Psoas muscle (tissue), 8 donors: ENCODE results near the gene DPAGT1. TPM values are rescaled to one million over a fixed set of nuclear protein-coding genes. Genes with fewer than 3 reads are reported as not detected.

Experiments used
- ATAC-seq, 4 donors: fragments of 200-7000 bp; cut with Tn5 transposase; one replicate each; pipeline ENCODE4 v1.9.1; 2020; ENCODE audit warnings: moderate library complexity in 3 of 4, mild to moderate bottlenecking in 2 of 4
- DNase-seq, 2 donors: peaks; one replicate each; pipeline ENCODE4 v3.0.0-alpha.2; 2020
- H3K27ac ChIP-seq: fragments of 200-600 bp; one replicate; pipeline ENCODE4 v1.8.0; 2022
- H3K27me3 ChIP-seq, 3 donors: fragments of 200-600 bp in 1 of 3; one replicate each; pipeline versions ENCODE4 v1.6.1 to v1.8.0; 2013 to 2022; ENCODE audit warnings: low read length in 2 of 3, mild to moderate bottlenecking in 2 of 3, moderate library complexity in 1 of 3; ENCODE audit not compliant: insufficient read depth in 3 of 3
- H3K36me3 ChIP-seq, 2 donors: fragments of 200-600 bp in 1 of 2; one replicate each; pipeline versions ENCODE4 v1.6.1 to v1.8.0; 2013 to 2022; ENCODE audit warnings: low read depth in 1 of 2, mild to moderate bottlenecking in 1 of 2, moderate library complexity in 1 of 2; ENCODE audit not compliant: insufficient read depth in 1 of 2
- H3K4me1 ChIP-seq: fragments of 200-600 bp; one replicate; pipeline ENCODE4 v1.8.0; 2022
- H3K4me3 ChIP-seq: fragments of 200-600 bp; one replicate; pipeline ENCODE4 v1.8.0; 2022; ENCODE audit warnings: mild to moderate bottlenecking
- H3K9me3 ChIP-seq: fragments of 200-600 bp; one replicate; pipeline ENCODE4 v1.8.0; 2022
- CTCF ChIP-seq: fragments of 200-600 bp; IDR thresholded peaks from one replicate; pipeline ENCODE4 v1.8.0; 2022; ENCODE audit warnings: antibody characterized with exemption
- WGBS, 3 donors: extraction: QIAGEN DNeasy Blood & Tissue Kit; methylation state at CpG; one replicate each; pipeline versions ENCODE4 v1.1.6 to v1.1.7; 2013; 5-methylcytosine and 5-hydroxymethylcytosine counted together
- intact Hi-C, 2 donors: fragments of 100-400 bp; cut with DNase I; formaldehyde crosslinking; loops; one replicate each; pipeline versions ENCODE4 v1.11.0 to v1.14.2; 2022
- polyA plus RNA-seq, 3 donors: library from polyadenylated mRNA; stranded (reverse); fragments of 200-250 nt; gene quantifications; one replicate each; pipeline ENCODE4 v1.2.3, GENCODE V29; 2013
- total RNA-seq, 4 donors: library from RNA; stranded (reverse); fragmentation: NEBNext Ultra II Directional in 2 of 4; extraction: Animal tissue kit (Norgen Biotek cat#: 25700) in 2 of 4; gene quantifications; one replicate each; pipeline versions ENCODE4 v1.2.1 to v1.2.4, GENCODE V29; 2021 to 2023
- donor health status: healthy with polysubstance abuse.
- donor health status: DM: no; HTN: no; CAD: no; lungs with moderate emphysema.
- donor health status: Bipolar disorder and iron deficiency.
- donor health status: healthy.
- donor health status: DM: yes; HTN: yes; CAD: no.
- donor health status: DM: no; HTN: no; CAD: no.
- donor health status: DM: no; HTN: no; CAD: no.
- donor health status: DM: yes; HTN: yes; CAD: no.

The DPAGT1 gene
- total and polyA plus RNA-seq, 7 donors: 9.4 to 38.7 (median 12.5) TPM

GRCh38 chr11:119085437-119085847, 16.2 kb downstream of the DPAGT1 start:
- Histone ChIP-seq H3K9me3 (no peaks in the 10 kb centered on the region), H3K36me3 (peaks cover 0 to 41% of the 10 kb centered on the region in 2 donors), H3K27me3 (no peaks in the 10 kb centered on the region), H3K27ac (peak overlapping the region; percentile 95), H3K4me3 (peak overlapping the region; percentile 79), H3K4me1 (peaks cover 8% of the 10 kb centered on the region)
- intact Hi-C loops: no loop called here
- 1 to 2% (median 1%) methylated on average over 13 of the region's 13 CpGs for WGBS, 3 donors
- DNase-seq (no peak), ATAC-seq (no peak)
- TF ChIP-seq CTCF: no peak

- peaks cover 8% of the 10 kb centered on the region for H3K4me1 ChIP-seq
- H3K36me3 ChIP-seq: peaks cover 0 to 41% of the 10 kb centered on the region in 2 donors
- intact Hi-C loops: no loop called here
- no peak for TF ChIP-seq CTCF
- H3K27me3 ChIP-seq: no peaks in the 10 kb centered on the region
- H3K27ac ChIP-seq: peak within 1 kb of the TSS; percentile 95
- ATAC-seq (peak; percentile 97 to 98 (median 98)), DNase-seq (peak; percentile 92 to 96)
- H3K9me3 ChIP-seq: no peaks in the 10 kb centered on the region
- H3K4me3 ChIP-seq: peak within 1 kb of the TSS; percentile 79
- WGBS, 3 donors: 0 to 1% (median 1%) methylated on average over 44 to 45 of the region's 45 CpGs
These were observed 16.8 kb downstream of the DPAGT1 start, which contains the start of gene HMBS for GRCh38 chr11:119084663-119085436. HMBS (plus strand) TSS chr11:119084881; CDS start chr11:119085034, 153 bp downstream.

DNA sequence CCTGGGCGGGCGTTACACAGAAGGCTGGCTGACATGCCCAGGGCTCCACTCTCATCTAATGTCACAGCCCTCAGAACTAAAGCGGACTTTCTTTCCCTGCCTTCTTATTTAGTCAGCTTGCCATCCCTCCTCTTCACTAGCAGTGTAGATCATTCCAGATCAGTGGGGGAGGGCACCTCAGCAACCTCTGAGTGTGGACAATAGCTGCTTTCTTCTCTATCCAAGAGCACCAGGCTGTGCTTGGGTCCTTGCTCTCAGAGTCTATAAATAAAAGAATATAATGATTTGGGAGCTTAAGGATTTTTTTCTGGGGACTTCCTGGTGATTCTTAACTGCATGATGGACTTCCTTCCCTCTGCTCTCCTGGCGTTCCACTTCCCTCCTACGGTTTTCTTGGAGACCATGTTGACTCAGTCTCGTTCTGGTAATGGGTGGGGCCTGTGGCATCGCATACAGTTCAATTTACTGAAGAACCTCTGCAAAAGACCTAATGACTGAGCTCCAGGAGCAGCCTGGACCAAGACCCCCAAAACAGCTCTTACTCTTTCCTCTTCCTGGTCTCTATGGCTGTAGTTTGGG, 19.9 kb downstream of the DPAGT1 start:
- Histone ChIP-seq H3K36me3 (peaks cover 8 to 63% of the 10 kb centered on the region in 2 donors), H3K9me3 (no peaks in the 10 kb centered on the region), H3K27me3 (no peaks in the 10 kb centered on the region), H3K4me1 (peaks cover 8% of the 10 kb centered on the region), H3K4me3 (no peak overlapping the region), H3K27ac (no peak overlapping the region)
- WGBS, 3 donors: 69 to 74% (median 73%) methylated on average over 7 of the region's 7 CpGs
- no peak for TF ChIP-seq CTCF
- intact Hi-C loops: no loop called here
- ATAC-seq: no peak
- DNase-seq: no peak

- Histone ChIP-seq H3K27me3 (no peaks in the 10 kb centered on the region), H3K4me1 (no peaks in the 10 kb centered on the region), H3K27ac (no peak overlapping the region), H3K36me3 (peaks cover 8 to 92% of the 10 kb centered on the region in 2 donors), H3K4me3 (no peak overlapping the region), H3K9me3 (no peaks in the 10 kb centered on the region)
- intact Hi-C loops: no loop called here
- ATAC-seq (no peak), DNase-seq (no peak)
- WGBS, 3 donors: 90 to 92% (median 90%) methylated on average over 19 of the region's 19 CpGs
- no peak for TF ChIP-seq CTCF
These were observed 22.8 kb downstream of the DPAGT1 start for GRCh38 chr11:119078675-119079420.
